NOMO-1 (cell line): ENCODE measurements around the gene GIGYF2.
"Not testable (repeated sequence)": the region's sequence is repeated elsewhere in the genome, so short reads cannot be mapped to it uniquely, and the experiment has no call there.

Source experiments
- DNase-seq, 2 experiments: peaks; one replicate each; lab custom pipeline; 2025; ENCODE audit not compliant: unreplicated experiment in 2 of 2; lab: John Stamatoyannopoulos, UW

GIGYF2 gene

DNA sequence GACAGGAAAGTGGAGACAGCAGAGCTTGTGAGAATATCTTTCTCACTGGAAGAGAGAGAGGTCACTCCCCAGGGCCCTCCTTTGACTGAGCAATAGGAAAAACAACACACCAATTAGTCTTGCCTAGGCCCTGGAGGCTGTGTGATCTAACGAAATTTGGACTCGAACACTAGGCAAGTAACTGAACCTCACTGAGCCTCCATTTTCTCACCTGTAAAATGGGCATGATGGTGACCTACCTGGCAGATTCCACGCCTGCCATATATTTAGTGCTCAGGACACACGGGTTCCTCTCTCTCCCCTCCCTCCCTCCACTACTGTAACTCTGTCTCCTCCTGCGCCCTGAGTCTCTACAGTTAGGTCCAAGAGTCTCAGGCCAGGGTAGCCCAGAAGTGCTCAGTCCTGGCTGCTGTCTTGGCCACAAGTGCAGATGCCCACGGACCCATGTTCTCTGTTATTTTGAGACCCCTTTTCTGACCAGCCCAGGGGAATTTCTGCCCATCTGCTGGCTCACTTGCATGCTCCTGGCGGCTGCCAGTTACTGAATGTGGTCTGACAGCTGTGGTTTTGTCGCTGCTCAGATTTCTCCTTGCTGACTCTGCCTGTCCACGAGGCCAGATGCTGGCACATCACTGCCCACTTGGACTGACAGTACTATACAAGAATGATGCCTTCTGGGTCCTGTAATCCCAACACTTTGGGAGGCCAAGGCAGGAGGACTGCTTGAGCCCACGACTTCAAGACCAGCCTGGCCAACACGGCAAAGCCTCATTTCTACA is 9.6 kb upstream of the GIGYF2 start:
- DNase-seq = no peak

DNA sequence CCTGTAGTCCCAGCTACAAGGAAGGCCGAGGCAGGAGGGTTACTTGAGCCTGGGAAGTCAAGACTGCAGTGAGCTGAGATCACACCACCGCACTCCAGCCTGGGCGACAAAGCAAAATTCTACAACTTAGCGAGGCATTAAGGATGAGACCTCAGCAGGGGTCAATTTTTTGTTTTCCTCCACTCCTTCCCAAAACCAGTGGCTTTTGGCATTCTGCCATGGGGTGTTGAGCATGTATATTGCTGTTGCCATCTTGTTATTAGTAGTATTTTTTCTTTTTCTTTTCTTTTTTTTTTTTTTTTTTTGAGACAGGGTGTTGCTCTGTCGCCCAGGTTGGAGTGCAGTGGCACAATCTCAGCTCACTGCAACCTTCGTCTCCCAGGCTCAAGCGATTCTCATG is 8.9 kb upstream of the GIGYF2 start:
- DNase-seq = no peak

GRCh38 chr2:232689152-232689910 is 7.8 kb upstream of the GIGYF2 start:
- DNase-seq = no peak

DNA sequence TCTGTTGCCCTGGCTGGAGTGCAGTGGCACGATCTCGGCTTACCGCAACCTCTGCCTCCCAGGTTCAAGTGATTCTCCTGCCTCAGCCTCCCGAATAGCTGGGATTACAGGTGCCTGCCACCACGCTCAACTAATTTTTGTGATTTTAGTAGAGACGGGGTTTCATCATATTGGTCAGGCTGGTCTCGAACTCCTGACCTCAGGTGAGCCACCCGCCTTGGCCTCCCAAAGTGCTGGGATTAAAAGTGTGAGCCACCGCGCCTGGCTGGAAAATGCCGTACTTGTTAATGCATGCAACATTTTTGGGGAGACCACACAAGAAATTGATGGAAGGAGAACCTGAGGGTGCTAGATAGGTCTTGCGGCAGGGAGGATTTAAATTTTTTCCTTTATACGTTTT is 6.0 kb upstream of the GIGYF2 start:
- DNase-seq = not testable (repeated sequence)

GRCh38 chr2:232693344-232693743 is 3.8 kb upstream of the GIGYF2 start:
- no peak for DNase-seq

DNA sequence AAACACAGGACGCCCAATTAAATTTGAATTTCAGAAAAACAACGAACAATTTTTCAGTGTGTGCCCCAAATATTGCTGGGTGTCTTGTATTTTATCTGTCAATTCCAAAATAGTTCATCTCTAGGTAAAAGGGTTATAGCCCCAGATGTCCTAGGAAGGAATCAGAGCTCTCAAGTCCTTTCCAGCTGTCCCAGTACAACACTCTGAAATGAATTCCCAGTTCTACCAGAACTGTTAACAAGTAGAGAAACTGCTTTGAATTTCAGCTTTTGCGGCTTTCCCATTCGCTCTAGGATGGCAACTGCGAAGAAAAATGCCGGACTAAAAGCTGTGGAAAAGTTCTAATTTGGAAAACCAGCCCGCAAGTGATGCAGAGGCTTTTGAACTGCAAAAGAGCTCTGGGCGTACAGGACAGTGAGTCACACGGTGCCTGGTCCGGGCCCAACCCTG is 497 bp upstream of the GIGYF2 start:
- DNase-seq = no peak

DNA sequence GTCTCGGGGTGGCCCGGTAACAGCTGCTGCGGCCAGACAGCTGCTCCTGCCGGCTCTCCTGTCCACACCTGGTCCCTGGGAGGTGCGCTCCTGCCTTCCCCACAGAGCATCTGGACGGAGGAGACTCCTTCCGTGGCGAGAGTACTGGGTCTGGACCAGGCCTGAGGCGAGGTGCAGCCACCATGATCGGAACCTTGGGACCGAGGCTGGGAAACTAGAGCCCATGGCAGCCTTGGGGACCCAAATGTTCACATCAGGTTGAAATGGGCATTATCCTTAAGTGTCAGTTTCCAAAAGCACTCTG is 628 bp downstream of the GIGYF2 start:
- DNase-seq = no peak

GRCh38 chr2:232698556-232699091 is 1.5 kb downstream of the GIGYF2 start:
- peak in 1 of 2 experiments; percentile 7 for DNase-seq

- no peak for DNase-seq
Observed at GRCh38 chr2:232699110-232699509, 2.0 kb downstream of the GIGYF2 start.

DNA sequence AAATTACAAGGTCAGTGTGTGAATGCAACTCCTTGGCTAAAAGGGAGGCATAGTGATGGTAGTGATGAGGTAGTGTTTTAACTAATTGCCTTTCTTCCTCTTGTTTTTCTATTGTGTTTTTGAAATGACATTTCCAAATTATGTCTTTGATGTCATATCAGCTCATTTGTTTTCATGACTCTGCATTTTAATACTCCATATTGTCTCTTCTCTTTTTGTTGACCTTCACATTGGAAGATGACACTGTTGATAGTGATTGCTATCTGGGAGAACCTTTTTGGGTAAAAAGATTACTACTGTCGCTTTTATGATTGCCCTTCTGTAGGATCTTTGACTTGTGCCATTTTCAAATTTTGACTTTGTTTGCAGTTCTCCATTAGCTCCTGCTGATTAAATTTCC is 3.0 kb downstream of the GIGYF2 start:
- DNase-seq = no peak

- no peak for DNase-seq
Observed at GRCh38 chr2:232707076-232707475, 9.9 kb downstream of the GIGYF2 start.

DNA sequence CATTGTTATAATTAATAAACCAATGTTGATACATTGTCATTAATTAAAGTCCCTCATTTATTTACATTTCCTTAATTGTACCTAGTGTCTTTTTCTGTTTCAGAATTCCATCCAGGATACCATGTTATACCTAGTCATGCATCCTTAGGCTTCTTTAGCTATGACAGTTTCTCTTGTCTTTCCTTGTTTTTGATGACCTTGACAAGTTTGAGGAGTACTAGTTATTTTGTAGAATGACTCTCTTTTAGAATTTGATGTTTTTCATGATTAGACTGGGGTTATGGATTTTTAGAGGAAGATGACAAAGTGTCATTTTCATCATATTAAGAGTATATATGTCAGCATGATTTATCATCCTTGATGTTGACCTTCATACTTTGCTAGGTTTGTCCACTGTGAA is 16.4 kb downstream of the GIGYF2 start:
- no peak for DNase-seq

GRCh38 chr2:232714969-232715368 is 17.8 kb downstream of the GIGYF2 start:
- no peak for DNase-seq

GRCh38 chr2:232720056-232720455 is 22.9 kb downstream of the GIGYF2 start:
- DNase-seq = not testable (repeated sequence)

DNA sequence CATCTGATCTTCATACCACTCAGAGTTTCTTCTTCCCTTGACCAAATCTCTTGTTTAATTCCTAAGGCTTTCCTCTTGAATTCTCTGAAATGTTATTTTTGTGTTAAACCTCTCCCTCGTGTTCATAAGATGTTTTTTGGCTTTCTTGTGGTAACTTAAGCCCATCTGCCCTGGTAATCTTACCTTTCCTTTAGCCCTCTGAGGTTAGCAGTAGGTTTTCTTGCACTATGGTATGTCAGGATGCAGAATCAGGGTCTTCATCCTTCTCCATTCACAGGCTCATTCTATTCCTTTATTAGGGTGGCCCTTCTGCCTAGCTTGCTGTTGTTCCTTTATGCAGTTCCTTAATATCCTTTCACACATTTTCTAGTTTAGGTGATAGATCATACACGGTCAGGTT is 24.1 kb downstream of the GIGYF2 start:
- DNase-seq = no peak

DNA sequence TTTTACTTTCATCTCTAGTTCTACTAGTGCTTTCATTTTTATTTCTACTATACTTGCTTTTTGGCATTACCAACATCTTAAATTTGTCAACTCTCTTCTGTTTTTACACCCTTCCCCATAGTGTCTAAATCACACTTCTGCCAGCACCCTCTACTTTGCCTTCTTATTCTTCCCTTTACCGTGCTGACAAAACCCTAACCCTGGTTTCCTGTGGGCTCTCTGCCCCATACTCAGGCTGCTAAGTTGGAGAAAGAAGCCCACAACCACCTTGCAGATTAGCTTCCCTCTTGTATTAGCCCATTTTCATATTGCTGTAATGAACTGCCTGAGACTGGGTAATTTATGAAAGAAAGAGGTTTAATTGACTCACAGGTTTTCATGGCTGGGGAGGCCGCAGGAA is 24.8 kb downstream of the GIGYF2 start:
- DNase-seq = no peak

GRCh38 chr2:232723027-232723426 is 25.9 kb downstream of the GIGYF2 start:
- DNase-seq = no peak

GRCh38 chr2:232728785-232729184 is 31.7 kb downstream of the GIGYF2 start:
- no peak for DNase-seq

DNA sequence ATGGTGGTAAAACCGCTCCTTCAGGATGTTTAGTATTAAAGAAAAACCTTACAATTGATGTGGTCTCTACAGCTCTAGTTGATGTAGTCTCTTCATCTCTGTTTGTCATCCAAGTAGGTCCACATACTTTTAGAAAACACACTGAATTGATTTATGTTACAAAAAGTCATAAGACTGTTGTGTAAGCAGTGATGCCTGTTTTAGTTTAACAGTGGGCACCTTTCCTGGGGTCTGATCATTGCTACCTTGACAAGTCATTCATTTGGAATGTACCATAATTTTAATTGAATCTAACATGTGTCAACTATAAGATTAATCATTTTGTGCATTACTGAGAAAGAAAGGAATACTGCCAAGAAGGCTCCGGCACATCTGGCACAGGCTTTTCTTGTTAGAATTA is 34.3 kb downstream of the GIGYF2 start:
- no peak for DNase-seq

DNA sequence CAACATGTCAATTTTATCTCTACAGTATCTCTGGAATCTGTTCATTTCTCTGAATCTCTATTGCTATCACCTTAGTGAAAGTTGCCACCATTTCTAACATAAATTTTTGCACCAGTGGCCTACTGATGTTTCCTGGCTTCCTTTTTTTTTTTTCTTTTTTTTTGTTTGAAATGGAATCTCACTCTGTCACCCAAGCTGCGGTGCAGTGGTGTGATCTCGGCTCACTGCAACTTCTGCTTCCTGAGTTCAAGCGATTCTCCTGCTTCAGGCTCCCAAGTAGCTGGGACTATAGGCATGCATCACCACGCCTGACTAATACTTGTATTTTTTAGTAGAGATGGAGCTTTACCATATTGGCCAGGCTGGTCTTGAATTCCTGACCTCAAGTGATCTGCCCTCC is 44.2 kb downstream of the GIGYF2 start:
- no peak for DNase-seq

DNA sequence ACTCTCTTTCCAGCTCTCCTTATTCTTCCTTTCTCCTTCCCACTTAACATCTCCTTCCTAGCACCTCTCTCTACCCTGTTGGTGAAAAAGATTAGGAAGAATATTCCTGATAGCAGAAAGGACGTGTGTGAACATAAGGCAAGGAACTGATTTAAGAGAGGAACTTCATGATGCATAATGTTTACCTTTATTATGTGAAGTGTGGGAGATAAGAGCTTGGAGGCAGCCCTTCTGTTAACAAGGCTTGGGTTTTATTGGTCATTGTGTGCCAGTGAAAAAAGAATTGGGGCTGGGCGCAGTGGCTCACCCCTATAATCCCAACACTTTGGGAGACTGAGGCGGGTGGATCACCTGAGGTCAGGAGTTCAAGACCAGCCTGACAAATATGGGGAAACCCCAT is 44.8 kb downstream of the GIGYF2 start:
- no peak for DNase-seq

DNA sequence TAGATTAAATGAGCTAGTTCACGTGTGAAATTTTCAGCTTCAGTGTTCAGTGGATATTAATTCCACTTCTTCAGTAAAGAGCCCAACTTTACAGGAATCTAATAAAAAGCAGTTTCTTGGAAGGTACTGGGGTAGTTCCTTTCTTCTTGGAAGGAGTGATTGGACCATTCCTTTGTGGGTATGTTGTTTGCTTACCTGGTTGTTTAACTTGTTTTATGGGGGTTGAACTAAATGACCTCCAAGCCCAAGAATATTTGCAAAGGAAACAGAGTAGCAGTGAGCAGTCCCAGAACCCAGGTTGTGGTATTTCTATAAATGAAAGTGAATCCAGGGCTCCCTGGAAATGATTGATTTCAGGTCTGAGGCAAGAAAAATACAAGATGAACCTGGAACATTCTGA is 47.8 kb downstream of the GIGYF2 start:
- DNase-seq = no peak
